ENCODE results near the gene TNFSF15. TPM values are rescaled to one million over a fixed set of nuclear protein-coding genes. Genes with fewer than 3 reads are reported as not detected.
"Not testable (repeated sequence)": the region's sequence is repeated elsewhere in the genome, so short reads cannot be mapped to it uniquely, and the experiment has no call there.

Gene TNFSF15
- total RNA-seq, 6 experiments from 2014 or later, result 0.02 to 0.21 (median 0.05) TPM; not detected in 1

DNA sequence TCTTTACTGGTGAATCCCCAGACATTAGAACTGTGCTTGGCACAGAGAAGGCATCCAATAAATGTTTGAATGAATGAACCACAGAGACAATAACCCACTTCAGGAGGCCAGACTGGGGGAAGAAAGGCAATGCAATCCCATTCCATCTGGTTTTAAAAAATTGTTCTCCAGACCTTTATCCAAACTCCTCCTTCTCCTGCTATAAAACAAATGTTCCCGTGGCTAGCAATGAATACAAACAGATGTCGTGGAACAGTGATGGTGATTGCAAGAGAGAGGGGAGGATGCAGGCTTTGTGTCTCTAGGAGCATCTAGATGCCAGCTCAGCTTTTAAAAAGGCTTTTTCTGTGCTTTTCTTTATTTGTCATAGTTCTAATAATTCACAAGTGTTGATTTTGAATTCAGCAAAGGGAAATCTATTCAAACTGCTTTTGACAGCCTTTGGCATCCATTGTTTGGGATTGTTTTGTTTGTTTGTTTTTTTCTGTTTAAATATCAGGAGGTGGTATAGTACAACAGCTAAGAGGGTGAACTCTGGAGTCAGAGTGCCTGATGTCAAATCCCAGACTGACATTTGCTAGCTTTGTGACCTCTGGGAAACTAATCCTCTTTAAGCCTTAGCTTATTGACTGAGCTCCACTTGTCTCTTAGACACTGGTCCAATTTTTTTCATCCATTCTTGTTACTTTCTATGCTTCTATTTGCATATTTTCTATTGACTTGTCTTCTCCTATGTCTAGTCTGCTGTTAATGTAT, 59.1 kb downstream of the TNFSF15 start:
- no peaks in the 10 kb centered on the region for H3K9me3 Mint-ChIP-seq
- DNase-seq, result no peak

GRCh38 chr9:114745879-114746550, 59.8 kb downstream of the TNFSF15 start:
- H3K27ac Mint-ChIP-seq, result no peak overlapping the region
- no peaks in the 10 kb centered on the region for H3K9me3 Mint-ChIP-seq
- no peak for DNase-seq
- no peak overlapping the region for H3K4me3 Mint-ChIP-seq
- peaks cover 25% of the 10 kb centered on the region for H3K4me1 Mint-ChIP-seq (ENCODE audit: low read depth)
- TF ChIP-seq, protein P1, sequence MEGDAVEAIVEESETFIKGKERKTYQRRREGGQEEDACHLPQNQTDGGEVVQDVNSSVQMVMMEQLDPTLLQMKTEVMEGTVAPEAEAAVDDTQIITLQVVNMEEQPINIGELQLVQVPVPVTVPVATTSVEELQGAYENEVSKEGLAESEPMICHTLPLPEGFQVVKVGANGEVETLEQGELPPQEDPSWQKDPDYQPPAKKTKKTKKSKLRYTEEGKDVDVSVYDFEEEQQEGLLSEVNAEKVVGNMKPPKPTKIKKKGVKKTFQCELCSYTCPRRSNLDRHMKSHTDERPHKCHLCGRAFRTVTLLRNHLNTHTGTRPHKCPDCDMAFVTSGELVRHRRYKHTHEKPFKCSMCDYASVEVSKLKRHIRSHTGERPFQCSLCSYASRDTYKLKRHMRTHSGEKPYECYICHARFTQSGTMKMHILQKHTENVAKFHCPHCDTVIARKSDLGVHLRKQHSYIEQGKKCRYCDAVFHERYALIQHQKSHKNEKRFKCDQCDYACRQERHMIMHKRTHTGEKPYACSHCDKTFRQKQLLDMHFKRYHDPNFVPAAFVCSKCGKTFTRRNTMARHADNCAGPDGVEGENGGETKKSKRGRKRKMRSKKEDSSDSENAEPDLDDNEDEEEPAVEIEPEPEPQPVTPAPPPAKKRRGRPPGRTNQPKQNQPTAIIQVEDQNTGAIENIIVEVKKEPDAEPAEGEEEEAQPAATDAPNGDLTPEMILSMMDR (IDR thresholded peaks at IDR 0.05), result no peak
- H3K27me3 Mint-ChIP-seq (ENCODE audit: insufficient read depth), result peaks cover 8% of the 10 kb centered on the region
- no peaks in the 10 kb centered on the region for H3K36me3 Mint-ChIP-seq (ENCODE audit: low read depth)

More for the DNA sequence above, 59.1 kb downstream of the TNFSF15 start:
- no peak overlapping the region for H3K4me3 Mint-ChIP-seq
- peaks cover 25% of the 10 kb centered on the region for H3K4me1 Mint-ChIP-seq (ENCODE audit: low read depth)
- H3K27ac Mint-ChIP-seq, result no peak overlapping the region
- TF ChIP-seq, protein P1 (IDR thresholded peaks at IDR 0.05), result no peak
- no peaks in the 10 kb centered on the region for H3K36me3 Mint-ChIP-seq (ENCODE audit: low read depth)
- H3K27me3 Mint-ChIP-seq (ENCODE audit: insufficient read depth), result peaks cover 8% of the 10 kb centered on the region

GRCh38 chr9:114745108-114745848, 60.6 kb downstream of the TNFSF15 start:
- no peak for DNase-seq
- TF ChIP-seq, protein P1 (IDR thresholded peaks at IDR 0.05), result no peak
- no peak overlapping the region for H3K4me3 Mint-ChIP-seq
- H3K27ac Mint-ChIP-seq, result no peak overlapping the region
- H3K27me3 Mint-ChIP-seq (ENCODE audit: insufficient read depth), result peaks cover 8% of the 10 kb centered on the region
- H3K36me3 Mint-ChIP-seq (ENCODE audit: low read depth), result no peaks in the 10 kb centered on the region
- no peaks in the 10 kb centered on the region for H3K9me3 Mint-ChIP-seq
- H3K4me1 Mint-ChIP-seq (ENCODE audit: low read depth), result peaks cover 25% of the 10 kb centered on the region

DNA sequence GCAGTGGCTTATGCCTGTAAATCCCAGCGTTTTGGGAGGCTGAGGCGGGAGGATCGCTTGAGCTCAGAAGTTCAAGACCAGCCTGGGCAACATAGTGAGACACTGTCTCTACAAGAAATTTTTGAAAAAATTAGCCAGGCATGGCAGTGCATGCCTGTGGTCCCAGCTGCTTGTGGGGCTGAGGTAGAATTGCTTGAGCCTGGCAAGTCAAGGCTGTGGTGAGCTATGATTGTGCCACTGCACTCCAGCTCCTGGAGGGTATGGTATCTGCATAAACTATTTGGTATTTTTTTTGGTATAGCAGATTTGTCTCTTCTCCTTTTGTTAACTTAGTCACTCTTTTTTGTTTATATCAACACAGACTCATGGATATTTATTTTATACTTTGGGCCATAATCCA, 62.4 kb downstream of the TNFSF15 start:
- H3K27me3 Mint-ChIP-seq (ENCODE audit: insufficient read depth), result peaks cover 8% of the 10 kb centered on the region
- no peak overlapping the region for H3K27ac Mint-ChIP-seq
- peaks cover 36% of the 10 kb centered on the region for H3K4me1 Mint-ChIP-seq (ENCODE audit: low read depth)
- TF ChIP-seq, protein P1 (IDR thresholded peaks at IDR 0.05), result no peak
- no peak overlapping the region for H3K4me3 Mint-ChIP-seq
- no peaks in the 10 kb centered on the region for H3K36me3 Mint-ChIP-seq (ENCODE audit: low read depth)
- DNase-seq, result no peak
- H3K9me3 Mint-ChIP-seq, result no peaks in the 10 kb centered on the region

GRCh38 chr9:114742947-114743346, 62.9 kb downstream of the TNFSF15 start:
- Mint-ChIP-seq H3K27ac (no peak overlapping the region), H3K27me3 (ENCODE audit: insufficient read depth) (peaks cover 8% of the 10 kb centered on the region), H3K36me3 (ENCODE audit: low read depth) (no peaks in the 10 kb centered on the region), H3K9me3 (no peaks in the 10 kb centered on the region), H3K4me1 (ENCODE audit: low read depth) (peaks cover 36% of the 10 kb centered on the region), H3K4me3 (no peak overlapping the region)
- no peak for DNase-seq
- TF ChIP-seq, protein P1 (IDR thresholded peaks at IDR 0.05), result no peak

DNA sequence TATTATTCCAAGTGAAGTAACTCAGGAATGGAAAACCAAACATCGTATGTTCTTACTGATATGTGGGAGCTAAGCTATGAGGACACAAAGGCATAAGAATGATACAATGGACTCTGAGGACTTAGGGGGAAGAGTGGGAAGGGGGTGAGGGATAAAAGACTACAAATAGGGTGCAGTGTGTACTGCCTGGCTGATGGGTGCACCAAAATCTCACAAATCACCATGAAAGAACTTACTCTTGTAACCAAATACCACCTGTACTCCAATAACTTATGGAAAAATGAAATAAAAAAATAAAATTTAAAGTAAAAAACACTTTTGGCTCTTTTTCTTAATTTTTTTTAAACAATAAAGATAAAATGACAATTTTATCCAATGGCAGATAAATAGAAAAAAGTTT, 64.3 kb downstream of the TNFSF15 start:
- not testable (repeated sequence) for H3K36me3 Mint-ChIP-seq (ENCODE audit: low read depth); H3K4me3 Mint-ChIP-seq; H3K9me3 Mint-ChIP-seq; H3K27ac Mint-ChIP-seq; DNase-seq; H3K27me3 Mint-ChIP-seq (ENCODE audit: insufficient read depth)
- peaks cover 39% of the 10 kb centered on the region for H3K4me1 Mint-ChIP-seq (ENCODE audit: low read depth)
